ENCODE results near the gene KLRF1. TPM values are rescaled to one million over a fixed set of nuclear protein-coding genes. Genes with fewer than 3 reads are reported as not detected.

Gene KLRF1
- total and polyA plus RNA-seq, 2 donors (not counting 1 experiment from before 2014, with no cell fraction given), result 1.0 to 1.7 TPM

GRCh38 chr12:9809338-9809737 lies 17.9 kb upstream of the KLRF1 start:
- Histone ChIP-seq H3K79me2 (ENCODE audit: control insufficient read depth, insufficient read depth, low read length) (no peaks in the 10 kb centered on the region), H3K27me3 (replicated peaks in 1 of 4; ENCODE audit: control extremely low read depth in 1 of 4, control insufficient read depth in 3 of 4, insufficient read depth in 4 of 4, low read length in 3 of 4) (peaks cover 0 to 6% (median 2%) of the 10 kb centered on the region in 4 experiments), H4K20me1 (ENCODE audit: control insufficient read depth, insufficient read depth, low read length, poor library complexity, severe bottlenecking) (no peaks in the 10 kb centered on the region), H3K4me3 (ENCODE audit: control extremely low read depth in 1 of 5, extremely low read depth in 1 of 5, insufficient read depth in 1 of 5, low read depth in 2 of 5, low read length in 4 of 5) (no peak overlapping the region), H2AFZ (ENCODE audit: insufficient read depth, low read depth, low read length, poor library complexity, severe bottlenecking) (no peak overlapping the region), H3K4me1 (ENCODE audit: control insufficient read depth in 2 of 2, insufficient read depth in 2 of 2, low read length in 2 of 2) (peaks cover 10 to 23% of the 10 kb centered on the region in 2 donors), H3K9me3 (ENCODE audit: control extremely low read depth in 1 of 3, control insufficient read depth in 2 of 3, insufficient read depth in 1 of 3, low read length in 2 of 3) (no peaks in the 10 kb centered on the region), H3K9ac (ENCODE audit: low read length) (no peak overlapping the region), H3K4me2 (replicated peaks; ENCODE audit: low read depth, low read length, poor library complexity, severe bottlenecking) (no peak overlapping the region), H3K27ac (ENCODE audit: low read length in 2 of 2) (no peak overlapping the region), H3K36me3 (replicated peaks in 1 of 2; ENCODE audit: control extremely low read depth in 1 of 2, control insufficient read depth in 1 of 2, extremely low read depth in 1 of 2, insufficient read depth in 2 of 2, low read length in 1 of 2) (no peaks in the 10 kb centered on the region)
- intact Hi-C loops (cut with micrococcal nuclease), result no loop called here
- peaks cover 21% of the 10 kb centered on the region for H3K4me1 Mint-ChIP-seq
- ATAC-seq (ENCODE audit: low read depth) (no peak), DNase-seq (no peak)
- peaks cover 21% of the 10 kb centered on the region for H3K27me3 Mint-ChIP-seq
- ChIA-PET CTCF (interaction anchor here (1.1 to 13.7 kb wide), 3 partner anchors 10 to 100 kb away, joined by 3 to 118 read pairs (median 28); no protein-coding TSS in a partner anchor), POLR2A (no interaction called here)
- TF ChIP-seq CTCF (IDR thresholded peaks at IDR 0.05) (no peak), EZH2 (IDR thresholded peaks at IDR 0.05; ENCODE audit: borderline replicate concordance, insufficient read depth, low read depth, low read length, poor library complexity, severe bottlenecking) (no peak)
- H3K27ac Mint-ChIP-seq, result no peak overlapping the region
- H3K9me3 Mint-ChIP-seq (ENCODE audit: insufficient read depth), result no peaks in the 10 kb centered on the region
- no CpG with 5 or more reads among the region's 4 CpGs for WGBS (ENCODE audit: insufficient coverage)
- no peak overlapping the region for H3K4me3 Mint-ChIP-seq

- ATAC-seq (ENCODE audit: low read depth) (no peak), DNase-seq (no peak)
- peaks cover 21% of the 10 kb centered on the region for H3K27me3 Mint-ChIP-seq
- CTCF ChIA-PET, result interaction anchor here (0.6 to 13.7 kb wide), 4 partner anchors 11 to 768 kb away, joined by 3 to 118 read pairs (median 16); no protein-coding TSS in a partner anchor
- intact Hi-C loops (cut with micrococcal nuclease), result loop anchor here (5.0 kb wide), 1 partner anchor 57 kb away; the partner anchor contains the start of gene CLEC2B
- H3K4me3 Mint-ChIP-seq, result no peak overlapping the region
- Histone ChIP-seq H3K36me3 (replicated peaks in 1 of 2; ENCODE audit: control extremely low read depth in 1 of 2, control insufficient read depth in 1 of 2, extremely low read depth in 1 of 2, insufficient read depth in 2 of 2, low read length in 1 of 2) (no peaks in the 10 kb centered on the region), H3K27ac (ENCODE audit: low read length in 2 of 2) (no peak overlapping the region), H2AFZ (ENCODE audit: insufficient read depth, low read depth, low read length, poor library complexity, severe bottlenecking) (no peak overlapping the region), H3K79me2 (ENCODE audit: control insufficient read depth, insufficient read depth, low read length) (no peaks in the 10 kb centered on the region), H3K4me2 (replicated peaks; ENCODE audit: low read depth, low read length, poor library complexity, severe bottlenecking) (no peak overlapping the region), H3K4me1 (ENCODE audit: control insufficient read depth in 2 of 2, insufficient read depth in 2 of 2, low read length in 2 of 2) (peaks cover 10 to 23% of the 10 kb centered on the region in 2 donors), H4K20me1 (ENCODE audit: control insufficient read depth, insufficient read depth, low read length, poor library complexity, severe bottlenecking) (no peaks in the 10 kb centered on the region), H3K4me3 (ENCODE audit: control extremely low read depth in 1 of 5, extremely low read depth in 1 of 5, insufficient read depth in 1 of 5, low read depth in 2 of 5, low read length in 4 of 5) (no peak overlapping the region), H3K9ac (ENCODE audit: low read length) (no peak overlapping the region), H3K27me3 (replicated peaks in 1 of 4; ENCODE audit: control extremely low read depth in 1 of 4, control insufficient read depth in 3 of 4, insufficient read depth in 4 of 4, low read length in 3 of 4) (peaks cover 0 to 6% (median 2%) of the 10 kb centered on the region in 4 experiments), H3K9me3 (ENCODE audit: control extremely low read depth in 1 of 3, control insufficient read depth in 2 of 3, insufficient read depth in 1 of 3, low read length in 2 of 3) (no peaks in the 10 kb centered on the region)
- H3K27ac Mint-ChIP-seq, result no peak overlapping the region
- POLR2A ChIA-PET, result no interaction called here
- H3K4me1 Mint-ChIP-seq, result peaks cover 21% of the 10 kb centered on the region
- TF ChIP-seq EZH2 (IDR thresholded peaks at IDR 0.05; ENCODE audit: borderline replicate concordance, insufficient read depth, low read depth, low read length, poor library complexity, severe bottlenecking), result no peak
- no peak for TF ChIP-seq CTCF (IDR thresholded peaks at IDR 0.05)
- no peaks in the 10 kb centered on the region for H3K9me3 Mint-ChIP-seq (ENCODE audit: insufficient read depth)
Measured at GRCh38 chr12:9809866-9810265, 17.4 kb upstream of the KLRF1 start.

All from B cell (primary cell).